ENCODE measurements around the gene ACR. TPM values are rescaled to one million over a fixed set of nuclear protein-coding genes. Genes with fewer than 3 reads are reported as not detected.
"Not testable (repeated sequence)": the region's sequence is repeated elsewhere in the genome, so short reads cannot be mapped to it uniquely, and the experiment has no call there.

ACR gene
- total RNA-seq, 1 donor, result not detected

DNA sequence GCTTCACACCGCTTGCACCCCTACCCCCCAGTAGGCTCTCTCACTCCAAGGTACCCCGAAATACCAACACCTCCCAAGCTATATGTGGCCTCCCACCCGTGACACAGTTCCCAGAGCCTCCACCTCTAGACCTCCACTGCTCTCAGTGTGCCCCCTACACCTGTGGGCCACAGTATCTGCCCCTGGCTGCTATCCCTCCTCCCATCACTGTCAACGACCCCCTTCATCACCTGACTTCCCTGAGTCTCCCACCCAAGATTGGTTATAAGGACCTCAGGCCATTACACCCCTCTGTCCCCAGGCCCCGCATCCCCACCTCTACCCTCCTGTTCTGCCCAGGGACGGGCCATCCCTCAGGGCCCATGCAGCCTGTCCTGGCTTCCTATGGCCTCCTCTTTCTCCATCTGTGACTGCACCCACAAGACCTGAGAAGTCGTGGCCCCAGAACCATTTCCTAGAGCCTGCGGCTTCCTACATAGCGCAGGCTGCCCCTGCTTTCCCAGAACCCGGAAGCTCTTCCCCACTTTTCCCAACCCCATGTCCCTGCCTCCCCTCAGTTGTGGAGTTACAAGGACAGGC is 734 bp downstream of the ACR start:
- no peak for TF ChIP-seq CTCF (IDR thresholded peaks at IDR 0.05; ENCODE audit: insufficient read depth, low read depth, low read length)
- H3K4me3 ChIP-seq (ENCODE audit: low read depth, low read length), result no peak overlapping the region
- DNase-seq (ENCODE audit: low read depth), result no peak

DNA sequence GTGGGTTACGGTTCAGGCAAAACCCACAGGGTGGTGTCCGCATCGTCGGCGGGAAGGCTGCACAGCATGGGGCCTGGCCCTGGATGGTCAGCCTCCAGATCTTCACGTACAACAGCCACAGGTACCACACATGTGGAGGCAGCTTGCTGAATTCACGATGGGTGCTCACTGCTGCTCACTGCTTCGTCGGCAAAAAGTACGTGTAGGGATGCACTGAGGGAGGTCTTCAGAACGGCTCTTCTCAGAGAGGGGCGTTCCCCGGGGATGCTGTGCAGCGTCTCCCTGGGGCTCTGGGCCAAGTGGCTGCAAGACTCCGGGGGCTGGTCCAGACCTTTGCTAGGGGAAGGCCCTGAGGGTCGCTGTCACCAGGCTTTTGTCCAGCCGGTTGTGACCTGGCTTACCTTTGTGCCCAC is 1.3 kb downstream of the ACR start:
- no peak overlapping the region for H3K4me3 ChIP-seq (ENCODE audit: low read depth, low read length)
- no peak for DNase-seq (ENCODE audit: low read depth)
- no peak for TF ChIP-seq CTCF (IDR thresholded peaks at IDR 0.05; ENCODE audit: insufficient read depth, low read depth, low read length)

GRCh38 chr22:50739894-50740293 is 1.9 kb downstream of the ACR start:
- no peak overlapping the region for H3K4me3 ChIP-seq (ENCODE audit: low read depth, low read length)
- DNase-seq (ENCODE audit: low read depth), result no peak
- TF ChIP-seq CTCF (IDR thresholded peaks at IDR 0.05; ENCODE audit: insufficient read depth, low read depth, low read length), result no peak

DNA sequence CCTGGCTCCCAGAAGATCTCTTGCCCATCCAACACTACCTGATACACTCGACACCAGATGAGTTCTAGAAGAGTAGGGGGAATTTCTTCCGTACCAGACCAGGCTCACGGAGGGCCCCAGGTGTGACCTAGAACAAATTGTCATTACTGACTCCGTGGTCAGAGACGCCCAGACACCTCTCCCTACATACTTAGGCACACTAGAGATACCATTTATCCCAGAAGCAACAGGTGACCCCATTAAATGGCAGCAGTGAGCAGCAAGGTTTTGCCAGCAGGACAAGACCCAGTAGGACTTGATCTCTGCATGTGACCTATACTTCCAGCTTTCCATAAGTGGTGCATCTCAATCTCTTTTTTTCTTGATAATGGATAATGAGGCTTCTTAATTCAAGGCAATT is 2.7 kb downstream of the ACR start:
- H3K4me3 ChIP-seq (ENCODE audit: low read depth, low read length); DNase-seq (ENCODE audit: low read depth): not testable (repeated sequence)

- H3K4me3 ChIP-seq (ENCODE audit: low read depth, low read length); DNase-seq (ENCODE audit: low read depth): not testable (repeated sequence)
These were observed 6.4 kb downstream of the ACR start for GRCh38 chr22:50744424-50744823.

- not testable (repeated sequence) for H3K4me3 ChIP-seq (ENCODE audit: low read depth, low read length); DNase-seq (ENCODE audit: low read depth)
These were observed 9.5 kb downstream of the ACR start for GRCh38 chr22:50747521-50747920.

DNA sequence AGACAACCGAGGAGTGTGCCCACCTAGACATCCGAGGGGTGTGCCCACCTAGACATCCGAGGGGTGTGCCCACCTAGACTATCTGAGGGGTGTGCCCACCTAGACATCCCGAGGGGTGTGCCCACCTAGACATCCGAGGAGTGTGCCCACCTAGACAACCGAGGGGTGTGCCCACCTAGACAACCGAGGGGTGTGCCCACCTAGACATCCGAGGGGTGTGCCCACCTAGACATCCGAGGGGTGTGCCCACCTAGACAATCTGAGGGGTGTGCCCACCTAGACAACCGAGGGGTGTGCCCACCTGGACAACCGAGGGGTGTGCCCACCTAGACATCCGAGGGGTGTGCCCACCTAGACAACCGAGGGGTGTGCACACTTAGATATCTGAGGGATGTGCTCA is 10.6 kb downstream of the ACR start:
- H3K4me3 ChIP-seq (ENCODE audit: low read depth, low read length), result not testable (repeated sequence)

GRCh38 chr22:50749302-50750074 is 11.5 kb downstream of the ACR start:
- not testable (repeated sequence) for DNase-seq (ENCODE audit: low read depth); H3K4me3 ChIP-seq (ENCODE audit: low read depth, low read length)

More for the DNA sequence above, 10.6 kb downstream of the ACR start:
- not testable (repeated sequence) for DNase-seq (ENCODE audit: low read depth)

DNA sequence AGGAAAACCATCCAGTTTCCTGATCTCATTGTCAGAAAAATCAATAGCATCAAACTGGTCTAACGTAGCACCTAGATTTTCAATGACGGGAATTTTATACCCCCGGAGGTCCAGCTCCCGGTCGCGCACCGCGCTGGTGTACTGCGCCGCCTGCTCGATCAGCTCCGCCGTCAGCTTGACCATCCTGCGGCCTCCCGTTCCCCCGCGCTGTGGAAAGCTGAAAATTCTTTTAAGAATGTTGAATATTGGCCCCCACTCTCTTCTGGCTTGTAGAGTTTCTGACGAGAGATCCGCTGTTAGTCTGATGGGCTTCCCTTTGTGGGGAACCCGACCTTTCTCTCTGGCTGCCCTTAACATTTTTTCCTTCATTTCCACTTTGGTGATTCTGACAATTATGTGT is 17.2 kb downstream of the ACR start:
- DNase-seq (ENCODE audit: low read depth); H3K4me3 ChIP-seq (ENCODE audit: low read depth, low read length): not testable (repeated sequence)

DNA sequence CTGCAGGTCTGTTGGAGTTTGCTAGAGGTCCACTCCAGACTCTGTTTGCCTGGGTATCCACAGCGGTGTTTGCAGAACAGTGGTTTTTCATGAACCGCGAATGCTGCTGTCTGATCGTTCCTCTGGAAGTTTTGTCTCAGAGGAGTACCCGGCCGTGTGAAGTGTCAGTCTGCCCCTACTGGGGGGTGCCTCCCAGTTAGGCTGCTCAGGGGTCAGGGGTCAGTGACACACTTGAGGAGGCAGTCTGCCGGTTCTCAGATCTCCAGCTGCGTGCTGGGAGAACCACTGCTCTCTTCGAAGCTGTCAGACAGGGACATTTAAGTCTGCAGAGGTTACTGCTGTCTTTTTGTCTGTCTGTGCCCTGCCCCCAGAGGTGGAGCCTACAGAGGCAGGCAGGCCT is 18.4 kb downstream of the ACR start:
- not testable (repeated sequence) for H3K4me3 ChIP-seq (ENCODE audit: low read depth, low read length); DNase-seq (ENCODE audit: low read depth)

Measured in fibroblast of villous mesenchyme (primary cell).